Measurements from ENCODE around the gene IL21. TPM values are rescaled to one million over a fixed set of nuclear protein-coding genes. Genes with fewer than 3 reads are reported as not detected.
"Not testable (repeated sequence)": the region's sequence is repeated elsewhere in the genome, so short reads cannot be mapped to it uniquely, and the experiment has no call there.

Gene IL21
- total RNA-seq, 4 donors from 2014 or later: not detected

- intact Hi-C loops (cut with DNase I): no loop called here
- no peak overlapping the region for H3K27ac ChIP-seq
- H3K4me1 ChIP-seq: no peaks in the 10 kb centered on the region
These were observed 38.0 kb upstream of the IL21 start for GRCh38 chr4:122658818-122659295.

GRCh38 chr4:122658377-122658776 lies 37.5 kb upstream of the IL21 start:
- Histone ChIP-seq H3K27me3 (no peaks in the 10 kb centered on the region), H3K4me1 (no peaks in the 10 kb centered on the region), H3K4me3 (replicated peaks in 1 of 3) (no peak overlapping the region), H3K36me3 (no peaks in the 10 kb centered on the region), H3K9me3 (no peaks in the 10 kb centered on the region), H3K27ac (no peak overlapping the region)
- 42 to 87% methylated on average over 2 of the region's 2 CpGs for WGBS, 2 donors
- TF ChIP-seq, protein P1, sequence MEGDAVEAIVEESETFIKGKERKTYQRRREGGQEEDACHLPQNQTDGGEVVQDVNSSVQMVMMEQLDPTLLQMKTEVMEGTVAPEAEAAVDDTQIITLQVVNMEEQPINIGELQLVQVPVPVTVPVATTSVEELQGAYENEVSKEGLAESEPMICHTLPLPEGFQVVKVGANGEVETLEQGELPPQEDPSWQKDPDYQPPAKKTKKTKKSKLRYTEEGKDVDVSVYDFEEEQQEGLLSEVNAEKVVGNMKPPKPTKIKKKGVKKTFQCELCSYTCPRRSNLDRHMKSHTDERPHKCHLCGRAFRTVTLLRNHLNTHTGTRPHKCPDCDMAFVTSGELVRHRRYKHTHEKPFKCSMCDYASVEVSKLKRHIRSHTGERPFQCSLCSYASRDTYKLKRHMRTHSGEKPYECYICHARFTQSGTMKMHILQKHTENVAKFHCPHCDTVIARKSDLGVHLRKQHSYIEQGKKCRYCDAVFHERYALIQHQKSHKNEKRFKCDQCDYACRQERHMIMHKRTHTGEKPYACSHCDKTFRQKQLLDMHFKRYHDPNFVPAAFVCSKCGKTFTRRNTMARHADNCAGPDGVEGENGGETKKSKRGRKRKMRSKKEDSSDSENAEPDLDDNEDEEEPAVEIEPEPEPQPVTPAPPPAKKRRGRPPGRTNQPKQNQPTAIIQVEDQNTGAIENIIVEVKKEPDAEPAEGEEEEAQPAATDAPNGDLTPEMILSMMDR (IDR thresholded peaks at IDR 0.05): no peak
- no peak for TF ChIP-seq POLR2A (IDR thresholded peaks at IDR 0.05)
- DNase-seq: no peak
- intact Hi-C loops (cut with DNase I): no loop called here

More at GRCh38 chr4:122658818-122659295, 38.0 kb upstream of the IL21 start:
- Histone ChIP-seq H3K36me3 (no peaks in the 10 kb centered on the region), H3K4me3 (replicated peaks in 1 of 3) (no peak overlapping the region), H3K27me3 (no peaks in the 10 kb centered on the region), H3K9me3 (no peaks in the 10 kb centered on the region)
- 36 to 43% methylated on average over 1 of the region's 1 CpG for WGBS, 2 donors
- no peak for TF ChIP-seq POLR2A (IDR thresholded peaks at IDR 0.05)
- TF ChIP-seq, protein P1 (IDR thresholded peaks at IDR 0.05): no peak
- no peak for DNase-seq

DNA sequence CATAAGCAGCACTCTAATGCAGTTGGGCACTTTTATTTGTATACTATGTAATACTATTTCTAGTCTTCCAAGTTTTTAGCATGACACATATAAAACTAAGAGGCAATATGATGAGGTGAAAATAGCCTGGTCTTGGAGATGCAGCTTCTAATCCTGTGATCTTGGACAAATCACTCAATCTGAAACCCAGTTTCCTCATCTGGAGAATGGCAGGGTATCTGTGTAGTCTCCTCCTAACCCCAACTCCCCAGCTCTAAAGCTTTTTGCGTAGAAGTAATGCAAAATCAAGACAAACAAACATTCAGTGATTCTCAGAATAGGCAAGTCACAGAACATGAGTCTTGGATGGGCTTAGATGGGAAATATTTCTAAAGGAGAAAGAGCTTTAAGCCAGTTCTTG lies 36.7 kb upstream of the IL21 start:
- H3K4me3 ChIP-seq (replicated peaks in 1 of 3): no peak overlapping the region
- TF ChIP-seq POLR2A (IDR thresholded peaks at IDR 0.05): no peak
- TF ChIP-seq, protein P1 (IDR thresholded peaks at IDR 0.05): no peak
- DNase-seq: no peak
- H3K4me1 ChIP-seq: no peaks in the 10 kb centered on the region
- no peaks in the 10 kb centered on the region for H3K36me3 ChIP-seq
- H3K27ac ChIP-seq: no peak overlapping the region
- intact Hi-C loops (cut with DNase I): no loop called here
- WGBS, 2 donors: 93 to 100% methylated on average over 1 of the region's 1 CpG
- H3K27me3 ChIP-seq: no peaks in the 10 kb centered on the region
- no peaks in the 10 kb centered on the region for H3K9me3 ChIP-seq

DNA sequence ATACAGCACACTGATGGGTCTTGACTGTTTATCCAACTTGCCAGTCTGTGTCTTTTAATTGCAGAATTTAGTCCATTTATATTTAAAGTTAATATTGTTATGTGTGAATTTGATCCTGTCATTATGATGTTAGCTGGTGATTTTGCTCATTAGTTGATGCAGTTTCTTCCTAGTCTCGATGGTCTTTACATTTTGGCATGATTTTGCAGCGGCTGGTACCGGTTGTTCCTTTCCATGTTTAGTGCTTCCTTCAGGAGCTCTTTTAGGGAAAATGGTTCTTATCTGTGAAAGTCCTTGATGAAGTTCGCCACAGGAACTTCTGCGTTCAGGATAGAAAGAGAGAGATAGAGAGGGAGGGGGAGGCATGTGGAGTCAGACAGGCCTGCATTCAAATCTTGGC lies 35.7 kb upstream of the IL21 start:
- H3K27me3 ChIP-seq; DNase-seq; H3K4me3 ChIP-seq (replicated peaks in 1 of 3); H3K27ac ChIP-seq; H3K36me3 ChIP-seq; intact Hi-C loops (cut with DNase I); H3K4me1 ChIP-seq; H3K9me3 ChIP-seq: not testable (repeated sequence)
- 78 to 79% methylated on average over 5 of the region's 5 CpGs for WGBS, 2 donors

DNA sequence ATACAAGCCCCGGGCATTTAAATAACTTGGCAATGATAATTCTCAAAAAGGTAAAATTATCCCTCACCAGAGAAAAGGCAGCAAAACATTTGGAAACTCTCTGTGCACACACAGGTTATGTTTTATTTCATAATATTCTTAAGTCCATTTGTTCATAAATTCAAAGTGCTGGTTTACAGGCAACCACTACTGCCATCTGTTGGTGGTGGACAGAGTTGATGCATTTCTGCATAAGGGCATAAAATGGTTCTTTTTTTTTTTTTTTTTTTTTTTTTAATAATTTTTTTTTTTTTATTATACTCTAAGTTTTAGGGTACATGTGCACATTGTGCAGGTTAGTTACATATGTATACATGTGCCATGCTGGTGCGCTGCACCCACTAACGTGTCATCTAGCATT lies 31.5 kb upstream of the IL21 start:
- H3K27ac ChIP-seq: no peak overlapping the region
- H3K27me3 ChIP-seq: no peaks in the 10 kb centered on the region
- no peak overlapping the region for H3K4me3 ChIP-seq (replicated peaks in 1 of 3)
- no peaks in the 10 kb centered on the region for H3K36me3 ChIP-seq
- DNase-seq: peak; percentile 68 to 69
- no peaks in the 10 kb centered on the region for H3K4me1 ChIP-seq
- WGBS, 2 donors: 83 to 94% methylated on average over 2 to 3 of the region's 3 CpGs
- H3K9me3 ChIP-seq: no peaks in the 10 kb centered on the region
- intact Hi-C loops (cut with DNase I): no loop called here
- TF ChIP-seq, protein P1 (IDR thresholded peaks at IDR 0.05): peak; percentile 11 to 64 (median 60)
- TF ChIP-seq POLR2A (IDR thresholded peaks at IDR 0.05): no peak

DNA sequence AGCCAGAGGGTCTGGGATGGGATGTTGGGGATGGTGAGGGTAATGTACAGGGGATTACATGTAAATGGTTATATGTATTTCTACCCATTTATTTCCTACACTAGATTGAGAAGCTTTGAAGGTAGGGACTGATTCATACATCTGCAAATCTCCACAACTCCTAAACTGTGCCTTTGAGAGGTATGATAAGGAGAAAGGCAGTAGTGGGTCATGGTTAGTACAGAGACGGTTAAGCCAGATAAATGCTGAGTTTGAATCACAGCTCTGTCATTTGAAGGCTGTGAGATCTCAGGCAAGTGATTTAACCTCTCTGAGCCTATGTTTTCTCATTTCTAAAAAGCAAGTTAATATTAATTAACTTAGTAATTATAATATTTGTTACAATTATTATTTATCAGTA lies 29.3 kb upstream of the IL21 start:
- 96 to 97% methylated on average over 1 of the region's 1 CpG for WGBS, 2 donors
- TF ChIP-seq, protein P1 (IDR thresholded peaks at IDR 0.05): no peak
- no peak for TF ChIP-seq POLR2A (IDR thresholded peaks at IDR 0.05)
- no peak for DNase-seq
- Histone ChIP-seq H3K4me1 (no peaks in the 10 kb centered on the region), H3K9me3 (no peaks in the 10 kb centered on the region), H3K27me3 (no peaks in the 10 kb centered on the region), H3K4me3 (replicated peaks in 1 of 3) (no peak overlapping the region), H3K36me3 (no peaks in the 10 kb centered on the region), H3K27ac (no peak overlapping the region)
- intact Hi-C loops (cut with DNase I): no loop called here
